Stimulated activated CD4-positive, alpha-beta T cell treated with anti-CD3 and anti-CD28 coated beads, Interleukin-1b, Interleukin-23, amount 100 ng/mL, for 24 hours (primary cell): ENCODE results near the gene IGFL3.

ENCODE experiments used
- DNase-seq, 4 experiments: peaks; one replicate each; pipeline ENCODE4 v3.0.0-alpha.2; 2020; ENCODE audit warnings: low read depth in 4 of 4, low spot score in 1 of 4

Gene IGFL3

GRCh38 chr19:46077815-46078167 lies 46.7 kb downstream of the IGFL3 start:
- no peak for DNase-seq

- DNase-seq, result peak in 1 of 4 experiments; percentile 35
Observed at GRCh38 chr19:46076951-46077814, 47.3 kb downstream of the IGFL3 start.

GRCh38 chr19:46076031-46076880 lies 48.2 kb downstream of the IGFL3 start:
- DNase-seq, result no peak

- DNase-seq, result no peak
Observed at GRCh38 chr19:46073268-46073922, 51.1 kb downstream of the IGFL3 start.
